GM12878 (cell line): ENCODE measurements around the gene TCERG1L.

ENCODE experiments used
- CTCF ChIP-seq, 3 experiments: IDR thresholded peaks in 2 of 3; conservative IDR thresholded peaks in 1 of 3; 2 replicates each; pipeline ENCODE4 v1.5.1; 2011; ENCODE audit warnings: low read depth in 3 of 3, low read length in 3 of 3, mild to moderate bottlenecking in 3 of 3, control low read depth in 2 of 3, moderate library complexity in 2 of 3, inconsistent platforms in 1 of 3, mixed read lengths in 1 of 3; ENCODE audit not compliant: control insufficient read depth in 2 of 3, insufficient read depth in 1 of 3; ENCODE audit errors: extremely low read depth in 1 of 3
- NR2C1 ChIP-seq: fragments of 450-650 bp; IDR thresholded peaks from 2 replicates; pipeline ENCODE4 v1.6.1; 2017; ENCODE audit warnings: antibody characterized with exemption, mild to moderate bottlenecking, moderate library complexity

GRCh38 chr10:131162866-131163843 lies 148.4 kb downstream of the TCERG1L start:
- TF ChIP-seq NR2C1 (no peak), CTCF (IDR thresholded peaks at IDR 0.05 in 2 of 3, conservative IDR thresholded peaks at IDR 0.05 in 1 of 3; ENCODE audit: control insufficient read depth in 2 of 3, extremely low read depth in 1 of 3, insufficient read depth in 1 of 3, low read depth in 3 of 3, low read length in 3 of 3) (no peak)
